B cell (primary cell): ENCODE measurements around the gene LPO. TPM values are rescaled to one million over a fixed set of nuclear protein-coding genes. Genes with fewer than 3 reads are reported as not detected.

Source experiments
- ATAC-seq: fragments of 200-7000 bp; cut with Tn5 transposase; one replicate; pipeline ENCODE4 v1.10.0; 2021; ENCODE audit warnings: low read depth, mild to moderate bottlenecking, moderate number of reproducible peaks, moderate library complexity
- CTCF ChIA-PET: fragments of 350-600 bp; sonication (Branson Sonifier 250); formaldehyde crosslinking; loops from one replicate; lab custom pipeline; 2021; ENCODE audit warnings: antibody characterized with exemption, inconsistent platforms; lab: Charles Lee
- POLR2A ChIA-PET: fragments of 350-600 bp; sonication (Branson Sonifier 250); formaldehyde crosslinking; loops from one replicate; lab custom pipeline; 2021; ENCODE audit warnings: antibody characterized with exemption; lab: Charles Lee
- DNase-seq: peaks from one replicate; pipeline ENCODE4 v3.0.0; 2013
- H2AFZ ChIP-seq: 2 replicates; pipeline ENCODE4 v1.6.1; 2012; ENCODE audit warnings: mild to moderate bottlenecking, low read depth, low read length; ENCODE audit not compliant: insufficient read depth, poor library complexity, severe bottlenecking
- H3K27ac ChIP-seq, 2 donors: 1 replicate in 1 of 2; 2 replicates in 1 of 2; pipeline ENCODE4 v1.5.1; 2012 to 2013; ENCODE audit warnings: low read length in 2 of 2, mild to moderate bottlenecking in 2 of 2, moderate library complexity in 1 of 2
- H3K27me3 ChIP-seq, 4 experiments: fragments of 200-600 bp in 1 of 4; sonication (generic) in 1 of 4; replicated peaks in 1 of 4; 1 replicate in 2 of 4; 2 replicates in 2 of 4; pipeline versions ENCODE4 v1.6.1 to v1.7.0; 2013 to 2016; ENCODE audit warnings: low read length in 3 of 4, mild to moderate bottlenecking in 2 of 4, mixed read lengths in 1 of 4, moderate library complexity in 1 of 4; ENCODE audit not compliant: insufficient read depth in 4 of 4, control insufficient read depth in 3 of 4; ENCODE audit errors: control extremely low read depth in 1 of 4
- H3K36me3 ChIP-seq, 2 experiments: replicated peaks in 1 of 2; 1 replicate in 1 of 2; 2 replicates in 1 of 2; pipeline versions ENCODE4 v1.6.1 to v1.7.1; 2013; ENCODE audit warnings: low read length in 1 of 2; ENCODE audit not compliant: insufficient read depth in 2 of 2, control insufficient read depth in 1 of 2; ENCODE audit errors: control extremely low read depth in 1 of 2, extremely low read depth in 1 of 2
- H3K4me1 ChIP-seq, 2 donors: fragments of 200-600 bp in 1 of 2; sonication (generic) in 1 of 2; 1 replicate in 1 of 2; 2 replicates in 1 of 2; pipeline versions ENCODE4 v1.5.1 to v1.6.1; 2013 to 2017; ENCODE audit warnings: low read length in 2 of 2; ENCODE audit not compliant: control insufficient read depth in 2 of 2, insufficient read depth in 2 of 2
- H3K4me2 ChIP-seq: replicated peaks from 2 replicates; pipeline ENCODE3; 2012; ENCODE audit warnings: mild to moderate bottlenecking, low read depth, low read length; ENCODE audit not compliant: poor library complexity, severe bottlenecking
- H3K4me3 ChIP-seq, 5 experiments: fragments of 200-600 bp in 1 of 5; sonication (generic) in 1 of 5; 1 replicate in 3 of 5; 2 replicates in 2 of 5; pipeline versions ENCODE4 v1.5.1 to v1.7.0; 2011 to 2016; ENCODE audit warnings: low read length in 4 of 5, mild to moderate bottlenecking in 4 of 5, low read depth in 2 of 5, control low read depth in 1 of 5, moderate library complexity in 1 of 5; ENCODE audit not compliant: insufficient read depth in 1 of 5; ENCODE audit errors: control extremely low read depth in 1 of 5, extremely low read depth in 1 of 5
- H3K79me2 ChIP-seq: fragments of 200-600 bp; sonication (generic); one replicate; pipeline ENCODE4 v1.6.0; 2016; ENCODE audit warnings: low read length; ENCODE audit not compliant: control insufficient read depth, insufficient read depth
- H3K9ac ChIP-seq: fragments of 200-600 bp; sonication (generic); 2 replicates; pipeline ENCODE4 v1.6.1; 2017; ENCODE audit warnings: mild to moderate bottlenecking, low read length, moderate library complexity
- H3K9me3 ChIP-seq, 3 donors: one replicate each; pipeline versions ENCODE4 v1.6.1 to v1.7.1; 2013; ENCODE audit warnings: low read length in 2 of 3; ENCODE audit not compliant: control insufficient read depth in 2 of 3, insufficient read depth in 1 of 3; ENCODE audit errors: control extremely low read depth in 1 of 3
- H4K20me1 ChIP-seq: 2 replicates; pipeline ENCODE4 v1.6.0; 2012; ENCODE audit warnings: mild to moderate bottlenecking, low read length; ENCODE audit not compliant: insufficient read depth, control insufficient read depth, poor library complexity, severe bottlenecking
- H3K27ac Mint-ChIP-seq: one replicate; pipeline ENCODE4 v1.8.0; 2021; ENCODE audit warnings: mixed read lengths
- H3K27me3 Mint-ChIP-seq: one replicate; pipeline ENCODE4 v1.8.0; 2021; ENCODE audit warnings: mixed read lengths
- H3K4me1 Mint-ChIP-seq: one replicate; pipeline ENCODE4 v1.8.0; 2021; ENCODE audit warnings: mixed read lengths
- H3K4me3 Mint-ChIP-seq: one replicate; pipeline ENCODE4 v1.8.0; 2021; ENCODE audit warnings: mixed read lengths
- H3K9me3 Mint-ChIP-seq: one replicate; pipeline ENCODE4 v1.8.0; 2022; ENCODE audit warnings: mixed read lengths; ENCODE audit not compliant: insufficient read depth
- CTCF ChIP-seq: fragments of 200-600 bp; IDR thresholded peaks from one replicate; pipeline ENCODE4 v1.8.0; 2022; ENCODE audit warnings: antibody characterized with exemption, mild to moderate bottlenecking
- EZH2 ChIP-seq: IDR thresholded peaks from 2 replicates; pipeline ENCODE4 v1.6.1; 2012; ENCODE audit warnings: borderline replicate concordance, low read depth, mild to moderate bottlenecking, moderate library complexity, low read length; ENCODE audit not compliant: insufficient read depth, poor library complexity, severe bottlenecking
- WGBS: methylation state at CpG from one replicate; pipeline ENCODE4 v1.1.5; 2013; ENCODE audit warnings: missing lambda C conversion rate; ENCODE audit not compliant: insufficient coverage; 5-methylcytosine and 5-hydroxymethylcytosine counted together
- intact Hi-C: fragments of 100-400 bp; cut with micrococcal nuclease; formaldehyde crosslinking; loops from one replicate; pipeline ENCODE4 v1.10.0; 2022
- polyA plus RNA-seq: library from polyadenylated mRNA; depleted of rRNA; stranded (reverse); fragments of >200 nt; gene quantifications from 2 replicates; pipeline ENCODE4 v1.2.3, GENCODE V29; 2012
- total RNA-seq, 2 donors: library from RNA; stranded (reverse); fragments of 120-200 nt in 1 of 2; gene quantifications; 1 replicate in 1 of 2; 2 replicates in 1 of 2; pipeline versions ENCODE4 v1.2.3 to v1.2.4, GENCODE V29; 2013 to 2022

The LPO gene
- total and polyA plus RNA-seq, 2 donors (not counting 1 experiment from before 2014, with no cell fraction given), result not detected

- H3K4me3 Mint-ChIP-seq, result no peak overlapping the region
- peaks cover 18% of the 10 kb centered on the region for H3K27me3 Mint-ChIP-seq
- ChIA-PET CTCF (interaction anchor here (1.4 to 4.6 kb wide), 3 partner anchors 8 to 47 kb away, joined by 4 to 29 read pairs (median 6); no protein-coding TSS in a partner anchor), POLR2A (no interaction called here)
- Histone ChIP-seq H4K20me1 (no peaks in the 10 kb centered on the region), H2AFZ (no peak overlapping the region), H3K79me2 (no peaks in the 10 kb centered on the region), H3K4me2 (no peak overlapping the region), H3K27ac (no peak overlapping the region), H3K9me3 (no peaks in the 10 kb centered on the region), H3K27me3 (peaks cover 0 to 2% (median 0%) of the 10 kb centered on the region in 4 experiments), H3K4me1 (peaks cover 0 to 5% of the 10 kb centered on the region in 2 donors), H3K36me3 (peaks cover 0 to under 1% of the 10 kb centered on the region in 2 experiments), H3K4me3 (no peak overlapping the region), H3K9ac (no peak overlapping the region)
- H3K4me1 Mint-ChIP-seq, result peaks cover 3% of the 10 kb centered on the region
- H3K27ac Mint-ChIP-seq, result no peak overlapping the region
- intact Hi-C loops, result no loop called here
- DNase-seq (no peak), ATAC-seq (no peak)
- TF ChIP-seq CTCF, result no peak
- no peak for TF ChIP-seq EZH2
- H3K9me3 Mint-ChIP-seq, result no peaks in the 10 kb centered on the region
- 88% methylated on average over 7 of the region's 7 CpGs for WGBS
Observed at GRCh38 chr17:58202859-58203258, 35.5 kb upstream of the LPO start.

GRCh38 chr17:58204796-58205195 lies 33.6 kb upstream of the LPO start:
- TF ChIP-seq CTCF (no peak), EZH2 (no peak)
- intact Hi-C loops, result no loop called here
- Mint-ChIP-seq H3K27me3 (peaks cover 3% of the 10 kb centered on the region), H3K4me1 (peaks cover 3% of the 10 kb centered on the region), H3K9me3 (no peaks in the 10 kb centered on the region), H3K27ac (no peak overlapping the region), H3K4me3 (no peak overlapping the region)
- WGBS, result 100% methylated on average over 3 of the region's 5 CpGs
- Histone ChIP-seq H3K27ac (no peak overlapping the region), H2AFZ (no peak overlapping the region), H3K36me3 (peaks cover 0 to 3% of the 10 kb centered on the region in 2 experiments), H3K9ac (no peak overlapping the region), H3K9me3 (no peaks in the 10 kb centered on the region), H3K4me3 (no peak overlapping the region), H4K20me1 (no peaks in the 10 kb centered on the region), H3K4me1 (peaks cover 0 to 5% of the 10 kb centered on the region in 2 donors), H3K4me2 (no peak overlapping the region), H3K79me2 (no peaks in the 10 kb centered on the region), H3K27me3 (no peaks in the 10 kb centered on the region)
- ATAC-seq, result no peak
- ChIA-PET CTCF (no interaction called here), POLR2A (no interaction called here)
- no peak for DNase-seq
